ENCODE measurements around the gene MPV17L2. TPM values are rescaled to one million over a fixed set of nuclear protein-coding genes. Genes with fewer than 3 reads are reported as not detected.

Gene MPV17L2
- total and polyA plus RNA-seq, 4 donors: 3.6 to 28.0 (median 14.1) TPM

DNA sequence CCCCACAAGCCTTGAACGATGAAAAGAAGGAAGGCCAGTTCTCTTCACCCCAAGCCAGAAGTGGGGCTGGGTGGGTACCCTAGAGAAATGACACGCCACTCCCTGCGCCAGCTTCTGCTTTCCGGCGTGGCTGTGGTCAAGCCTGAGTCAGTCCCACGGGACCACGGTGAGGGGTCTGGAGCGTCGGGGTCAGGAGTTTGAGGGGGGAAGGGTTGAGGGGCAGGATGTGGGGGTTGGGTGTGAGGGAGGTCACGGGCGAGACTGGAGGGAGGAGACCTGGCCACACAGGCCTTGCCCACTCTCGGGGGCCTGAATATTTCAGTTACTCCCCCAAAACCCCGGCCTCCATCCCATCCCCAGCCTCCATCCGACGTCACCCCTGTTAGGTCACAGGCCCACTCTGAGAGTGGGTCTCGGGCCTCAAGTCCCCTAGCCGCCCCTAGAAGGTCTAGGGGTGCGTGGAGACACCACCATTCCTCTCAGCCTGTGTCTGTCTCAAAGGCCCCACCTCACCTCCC is 19.9 kb upstream of the MPV17L2 start:
- H3K27me3 ChIP-seq (ENCODE audit: control insufficient read depth in 4 of 4, insufficient read depth in 4 of 4, low read length in 3 of 4): no peaks in the 10 kb centered on the region
- peak overlapping the region; percentile 77 to 86 for H3K27ac ChIP-seq (ENCODE audit: low read depth in 1 of 2, low read length in 2 of 2)
- TF ChIP-seq, protein P1, sequence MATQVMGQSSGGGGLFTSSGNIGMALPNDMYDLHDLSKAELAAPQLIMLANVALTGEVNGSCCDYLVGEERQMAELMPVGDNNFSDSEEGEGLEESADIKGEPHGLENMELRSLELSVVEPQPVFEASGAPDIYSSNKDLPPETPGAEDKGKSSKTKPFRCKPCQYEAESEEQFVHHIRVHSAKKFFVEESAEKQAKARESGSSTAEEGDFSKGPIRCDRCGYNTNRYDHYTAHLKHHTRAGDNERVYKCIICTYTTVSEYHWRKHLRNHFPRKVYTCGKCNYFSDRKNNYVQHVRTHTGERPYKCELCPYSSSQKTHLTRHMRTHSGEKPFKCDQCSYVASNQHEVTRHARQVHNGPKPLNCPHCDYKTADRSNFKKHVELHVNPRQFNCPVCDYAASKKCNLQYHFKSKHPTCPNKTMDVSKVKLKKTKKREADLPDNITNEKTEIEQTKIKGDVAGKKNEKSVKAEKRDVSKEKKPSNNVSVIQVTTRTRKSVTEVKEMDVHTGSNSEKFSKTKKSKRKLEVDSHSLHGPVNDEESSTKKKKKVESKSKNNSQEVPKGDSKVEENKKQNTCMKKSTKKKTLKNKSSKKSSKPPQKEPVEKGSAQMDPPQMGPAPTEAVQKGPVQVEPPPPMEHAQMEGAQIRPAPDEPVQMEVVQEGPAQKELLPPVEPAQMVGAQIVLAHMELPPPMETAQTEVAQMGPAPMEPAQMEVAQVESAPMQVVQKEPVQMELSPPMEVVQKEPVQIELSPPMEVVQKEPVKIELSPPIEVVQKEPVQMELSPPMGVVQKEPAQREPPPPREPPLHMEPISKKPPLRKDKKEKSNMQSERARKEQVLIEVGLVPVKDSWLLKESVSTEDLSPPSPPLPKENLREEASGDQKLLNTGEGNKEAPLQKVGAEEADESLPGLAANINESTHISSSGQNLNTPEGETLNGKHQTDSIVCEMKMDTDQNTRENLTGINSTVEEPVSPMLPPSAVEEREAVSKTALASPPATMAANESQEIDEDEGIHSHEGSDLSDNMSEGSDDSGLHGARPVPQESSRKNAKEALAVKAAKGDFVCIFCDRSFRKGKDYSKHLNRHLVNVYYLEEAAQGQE (IDR thresholded peaks at IDR 0.05): no peak
- TF ChIP-seq, protein P2, sequence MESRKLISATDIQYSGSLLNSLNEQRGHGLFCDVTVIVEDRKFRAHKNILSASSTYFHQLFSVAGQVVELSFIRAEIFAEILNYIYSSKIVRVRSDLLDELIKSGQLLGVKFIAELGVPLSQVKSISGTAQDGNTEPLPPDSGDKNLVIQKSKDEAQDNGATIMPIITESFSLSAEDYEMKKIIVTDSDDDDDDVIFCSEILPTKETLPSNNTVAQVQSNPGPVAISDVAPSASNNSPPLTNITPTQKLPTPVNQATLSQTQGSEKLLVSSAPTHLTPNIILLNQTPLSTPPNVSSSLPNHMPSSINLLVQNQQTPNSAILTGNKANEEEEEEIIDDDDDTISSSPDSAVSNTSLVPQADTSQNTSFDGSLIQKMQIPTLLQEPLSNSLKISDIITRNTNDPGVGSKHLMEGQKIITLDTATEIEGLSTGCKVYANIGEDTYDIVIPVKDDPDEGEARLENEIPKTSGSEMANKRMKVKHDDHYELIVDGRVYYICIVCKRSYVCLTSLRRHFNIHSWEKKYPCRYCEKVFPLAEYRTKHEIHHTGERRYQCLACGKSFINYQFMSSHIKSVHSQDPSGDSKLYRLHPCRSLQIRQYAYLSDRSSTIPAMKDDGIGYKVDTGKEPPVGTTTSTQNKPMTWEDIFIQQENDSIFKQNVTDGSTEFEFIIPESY (IDR thresholded peaks at IDR 0.05): no peak
- no peak for TF ChIP-seq RAD21 (IDR thresholded peaks at IDR 0.05)
- TF ChIP-seq, protein P3, sequence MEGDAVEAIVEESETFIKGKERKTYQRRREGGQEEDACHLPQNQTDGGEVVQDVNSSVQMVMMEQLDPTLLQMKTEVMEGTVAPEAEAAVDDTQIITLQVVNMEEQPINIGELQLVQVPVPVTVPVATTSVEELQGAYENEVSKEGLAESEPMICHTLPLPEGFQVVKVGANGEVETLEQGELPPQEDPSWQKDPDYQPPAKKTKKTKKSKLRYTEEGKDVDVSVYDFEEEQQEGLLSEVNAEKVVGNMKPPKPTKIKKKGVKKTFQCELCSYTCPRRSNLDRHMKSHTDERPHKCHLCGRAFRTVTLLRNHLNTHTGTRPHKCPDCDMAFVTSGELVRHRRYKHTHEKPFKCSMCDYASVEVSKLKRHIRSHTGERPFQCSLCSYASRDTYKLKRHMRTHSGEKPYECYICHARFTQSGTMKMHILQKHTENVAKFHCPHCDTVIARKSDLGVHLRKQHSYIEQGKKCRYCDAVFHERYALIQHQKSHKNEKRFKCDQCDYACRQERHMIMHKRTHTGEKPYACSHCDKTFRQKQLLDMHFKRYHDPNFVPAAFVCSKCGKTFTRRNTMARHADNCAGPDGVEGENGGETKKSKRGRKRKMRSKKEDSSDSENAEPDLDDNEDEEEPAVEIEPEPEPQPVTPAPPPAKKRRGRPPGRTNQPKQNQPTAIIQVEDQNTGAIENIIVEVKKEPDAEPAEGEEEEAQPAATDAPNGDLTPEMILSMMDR (IDR thresholded peaks at IDR 0.05; ENCODE audit: low read depth, low read length, missing input control): no peak
- no peak for TF ChIP-seq HNF4A (conservative IDR thresholded peaks at IDR 0.05)
- TF ChIP-seq FOXA1 (IDR thresholded peaks at IDR 0.05): no peak
- TF ChIP-seq YY1 (IDR thresholded peaks at IDR 0.05): no peak
- WGBS: 69% methylated on average over 18 of the region's 18 CpGs
- H3K9me3 ChIP-seq (ENCODE audit: control insufficient read depth in 4 of 4, low read length in 3 of 4): no peaks in the 10 kb centered on the region
- no peak overlapping the region for H3K4me3 ChIP-seq (ENCODE audit: low read depth in 1 of 3, low read length in 3 of 3)
- DNase-seq (ENCODE audit: low spot score): no peak
- peaks cover 0 to 10% (median 4%) of the 10 kb centered on the region in 4 donors for H3K36me3 ChIP-seq (ENCODE audit: control insufficient read depth in 4 of 4, insufficient read depth in 3 of 4, low read depth in 1 of 4, low read length in 3 of 4)
- H3K4me1 ChIP-seq (ENCODE audit: control insufficient read depth in 4 of 4, insufficient read depth in 4 of 4, low read length in 3 of 4): peaks cover 4 to 13% (median 8%) of the 10 kb centered on the region in 4 donors
- no peak overlapping the region for H3K9ac ChIP-seq (ENCODE audit: low read depth in 1 of 2, low read length in 2 of 2)

DNA sequence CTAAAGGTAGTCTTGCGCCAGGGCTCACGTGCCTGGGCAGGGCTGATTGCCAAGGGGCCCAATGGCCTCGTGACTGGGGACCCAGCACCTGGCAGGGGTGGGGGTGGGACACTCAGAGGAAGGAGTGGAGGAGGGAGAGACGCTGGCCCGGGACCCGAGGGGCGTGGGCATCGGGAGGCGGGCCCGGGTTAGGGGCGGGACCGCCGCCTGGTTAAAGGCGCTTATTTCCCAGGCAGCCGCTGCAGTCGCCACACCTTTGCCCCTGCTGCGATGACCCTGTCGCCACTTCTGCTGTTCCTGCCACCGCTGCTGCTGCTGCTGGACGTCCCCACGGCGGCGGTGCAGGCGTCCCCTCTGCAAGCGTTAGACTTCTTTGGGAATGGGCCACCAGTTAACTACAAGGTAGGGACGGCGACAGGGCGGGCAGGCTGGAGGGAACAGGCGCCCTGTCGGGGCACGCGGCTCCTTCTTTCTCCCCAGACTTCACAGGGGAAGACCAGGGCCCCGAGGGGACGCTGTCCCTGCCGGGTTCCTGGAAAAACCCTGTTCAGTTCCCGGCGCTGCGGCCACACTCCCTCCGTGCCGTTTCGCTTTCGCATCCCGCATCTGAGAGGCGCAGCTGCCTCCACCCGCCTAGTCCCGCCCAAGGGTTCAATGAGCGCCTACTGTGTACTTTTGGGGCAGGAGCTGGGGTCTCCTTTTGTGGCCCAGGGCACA is 19.3 kb upstream of the MPV17L2 start, which contains the start of gene IFI30:
Gene IFI30 (plus strand): TSS at position 242 of the 717 bp plus-strand sequence. CDS start 29 bp downstream, at position 271.
- Histone ChIP-seq H3K4me3 (ENCODE audit: low read depth in 1 of 3, low read length in 3 of 3) (peak within 1 kb of the TSS; percentile 63 to 89 (median 83)), H3K36me3 (ENCODE audit: control insufficient read depth in 4 of 4, insufficient read depth in 3 of 4, low read depth in 1 of 4, low read length in 3 of 4) (peaks cover 0 to 8% (median 4%) of the 10 kb centered on the region in 4 donors), H3K27me3 (ENCODE audit: control insufficient read depth in 4 of 4, insufficient read depth in 4 of 4, low read length in 3 of 4) (no peaks in the 10 kb centered on the region), H3K4me1 (ENCODE audit: control insufficient read depth in 4 of 4, insufficient read depth in 4 of 4, low read length in 3 of 4) (peaks cover 4 to 13% (median 8%) of the 10 kb centered on the region in 4 donors), H3K9me3 (ENCODE audit: control insufficient read depth in 4 of 4, low read length in 3 of 4) (no peaks in the 10 kb centered on the region), H3K9ac (ENCODE audit: low read depth in 1 of 2, low read length in 2 of 2) (peak within 1 kb of the TSS; percentile 42 to 60), H3K27ac (ENCODE audit: low read depth in 1 of 2, low read length in 2 of 2) (peak within 1 kb of the TSS; percentile 77 to 86)
- DNase-seq (ENCODE audit: low spot score): peak; percentile 71
- under 1% methylated on average over 47 of the region's 47 CpGs for WGBS
- TF ChIP-seq, protein P4, sequence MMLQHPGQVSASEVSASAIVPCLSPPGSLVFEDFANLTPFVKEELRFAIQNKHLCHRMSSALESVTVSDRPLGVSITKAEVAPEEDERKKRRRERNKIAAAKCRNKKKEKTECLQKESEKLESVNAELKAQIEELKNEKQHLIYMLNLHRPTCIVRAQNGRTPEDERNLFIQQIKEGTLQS (IDR thresholded peaks at IDR 0.05): no peak
- no peak for TF ChIP-seq HNF4G (IDR thresholded peaks at IDR 0.05)
- peak; percentile 5 for TF ChIP-seq SP1 (IDR thresholded peaks at IDR 0.05)
- peak; percentile 89 for TF ChIP-seq TAF1 (conservative IDR thresholded peaks at IDR 0.05)
- TF ChIP-seq EGR1 (IDR thresholded peaks at IDR 0.05; ENCODE audit: low read depth in 2 of 2): no peak
- TF ChIP-seq RXRA (IDR thresholded peaks at IDR 0.05): no peak
- TF ChIP-seq YY1 (IDR thresholded peaks at IDR 0.05): peak; percentile 71
- TF ChIP-seq RAD21 (IDR thresholded peaks at IDR 0.05): no peak
- TF ChIP-seq FOXA1 (IDR thresholded peaks at IDR 0.05): no peak
- peak in 1 of 2 donors; percentile 23 for TF ChIP-seq JUND (IDR thresholded peaks at IDR 0.05)
- TF ChIP-seq, protein P3 (IDR thresholded peaks at IDR 0.05; ENCODE audit: low read depth, low read length, missing input control): no peak
- TF ChIP-seq GABPA (IDR thresholded peaks at IDR 0.05 in 1 of 2, conservative IDR thresholded peaks at IDR 0.05 in 1 of 2): peak in 1 of 2 donors; percentile 39
- TF ChIP-seq HNF4A (conservative IDR thresholded peaks at IDR 0.05): peak; percentile 4 to 18
- TF ChIP-seq, protein P5, sequence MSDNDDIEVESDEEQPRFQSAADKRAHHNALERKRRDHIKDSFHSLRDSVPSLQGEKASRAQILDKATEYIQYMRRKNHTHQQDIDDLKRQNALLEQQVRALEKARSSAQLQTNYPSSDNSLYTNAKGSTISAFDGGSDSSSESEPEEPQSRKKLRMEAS (IDR thresholded peaks at IDR 0.05): peak; percentile 9
- no peak for TF ChIP-seq FOXA2 (IDR thresholded peaks at IDR 0.05)
- no peak for TF ChIP-seq NR2F2 (IDR thresholded peaks at IDR 0.05)
- TF ChIP-seq, protein P2 (IDR thresholded peaks at IDR 0.05): no peak
